Measurements from ENCODE around the gene C15orf62. TPM values are rescaled to one million over a fixed set of nuclear protein-coding genes. Genes with fewer than 3 reads are reported as not detected.

Gene C15orf62
- total RNA-seq, 4 donors from 2014 or later, result 6.8 to 25.2 (median 19.6) TPM

GRCh38 chr15:40754883-40755811 lies 14.6 kb upstream of the C15orf62 start, which contains the start of gene RMDN3:
Gene RMDN3 (minus strand): TSS chr15:40755254. CDS start chr15:40754783, 471 bp downstream.
- WGBS, result under 1% methylated on average over 37 of the region's 66 CpGs
- no peaks in the 10 kb centered on the region for H3K9me3 ChIP-seq

GRCh38 chr15:40755812-40756208 lies 14.0 kb upstream of the C15orf62 start:
- 56% methylated on average over 10 of the region's 10 CpGs for WGBS
- H3K27me3 ChIP-seq, result no peaks in the 10 kb centered on the region
- H3K27ac ChIP-seq, result peak overlapping the region; percentile 72
- H3K9me3 ChIP-seq, result no peaks in the 10 kb centered on the region
- TF ChIP-seq EP300 (IDR thresholded peaks at IDR 0.05) (no peak), CTCF (IDR thresholded peaks at IDR 0.05) (no peak), POLR2A (IDR thresholded peaks at IDR 0.05) (no peak), POLR2AphosphoS5 (IDR thresholded peaks at IDR 0.05) (no peak)
- peaks cover 18% of the 10 kb centered on the region for H3K36me3 ChIP-seq
- H3K4me1 ChIP-seq, result peaks cover 22% of the 10 kb centered on the region
- DNase-seq (ENCODE audit: low spot score in 2 of 2), result no peak
- H3K4me3 ChIP-seq, result peak overlapping the region; percentile 90

More at GRCh38 chr15:40754883-40755811, 14.6 kb upstream of the C15orf62 start, which contains the start of gene RMDN3:
- DNase-seq (ENCODE audit: low spot score in 2 of 2), result peak; percentile 94 to 95
- Histone ChIP-seq H3K4me3 (peak within 1 kb of the TSS; percentile 90), H3K4me1 (peaks cover 22% of the 10 kb centered on the region), H3K36me3 (peaks cover 22% of the 10 kb centered on the region), H3K27me3 (no peaks in the 10 kb centered on the region), H3K27ac (peak within 1 kb of the TSS; percentile 72)
- TF ChIP-seq POLR2A (IDR thresholded peaks at IDR 0.05) (peak in 1 of 2 donors; percentile 32), POLR2AphosphoS5 (IDR thresholded peaks at IDR 0.05) (peak in 1 of 3 donors; percentile 55), EP300 (IDR thresholded peaks at IDR 0.05) (no peak)

GRCh38 chr15:40756938-40757337 lies 12.8 kb upstream of the C15orf62 start:
- no peak for DNase-seq (ENCODE audit: low spot score in 2 of 2)
- Histone ChIP-seq H3K27me3 (no peaks in the 10 kb centered on the region), H3K9me3 (no peaks in the 10 kb centered on the region), H3K4me1 (peaks cover 22% of the 10 kb centered on the region), H3K36me3 (peaks cover 7% of the 10 kb centered on the region), H3K4me3 (no peak overlapping the region), H3K27ac (no peak overlapping the region)
- 39% methylated on average over 6 of the region's 6 CpGs for WGBS
- TF ChIP-seq POLR2A (IDR thresholded peaks at IDR 0.05), result no peak
- TF ChIP-seq EP300 (IDR thresholded peaks at IDR 0.05), result no peak

- 98% methylated on average over 5 of the region's 5 CpGs for WGBS
- no peak overlapping the region for H3K27ac ChIP-seq
- no peak for TF ChIP-seq CTCF (IDR thresholded peaks at IDR 0.05)
- H3K4me3 ChIP-seq, result no peak overlapping the region
- H3K27me3 ChIP-seq, result no peaks in the 10 kb centered on the region
- peaks cover 27% of the 10 kb centered on the region for H3K4me1 ChIP-seq
- no peaks in the 10 kb centered on the region for H3K9me3 ChIP-seq
- H3K36me3 ChIP-seq, result no peaks in the 10 kb centered on the region
- no peak for DNase-seq (ENCODE audit: low spot score in 2 of 2)
These were observed 9.8 kb upstream of the C15orf62 start for GRCh38 chr15:40759961-40760360.

- WGBS, result 31% methylated on average over 49 of the region's 55 CpGs
- peak in 1 of 2 donors; percentile 93 for DNase-seq (ENCODE audit: low spot score in 2 of 2)
- H3K4me3 ChIP-seq, result peak overlapping the region; percentile 70
- H3K27me3 ChIP-seq, result no peaks in the 10 kb centered on the region
- no peaks in the 10 kb centered on the region for H3K36me3 ChIP-seq
- no peaks in the 10 kb centered on the region for H3K9me3 ChIP-seq
- peaks cover 53% of the 10 kb centered on the region for H3K4me1 ChIP-seq
- H3K27ac ChIP-seq, result peak overlapping the region; percentile 77
- TF ChIP-seq CTCF (IDR thresholded peaks at IDR 0.05) (no peak), POLR2A (IDR thresholded peaks at IDR 0.05) (no peak), POLR2AphosphoS5 (IDR thresholded peaks at IDR 0.05) (no peak), EP300 (IDR thresholded peaks at IDR 0.05) (no peak)
These were observed 6.6 kb upstream of the C15orf62 start for GRCh38 chr15:40762919-40763800.

Data from suprapubic skin (tissue), 4 donors.